ENCODE measurements around the gene SPACA9.

The SPACA9 gene

GRCh38 chr9:132864277-132864676, 14.4 kb upstream of the SPACA9 start:
- DNase-seq, result no peak

- DNase-seq, result no peak
Observed at GRCh38 chr9:132864691-132865090, 14.0 kb upstream of the SPACA9 start.

- DNase-seq, result no peak
Observed at GRCh38 chr9:132866898-132867297, 11.8 kb upstream of the SPACA9 start.

GRCh38 chr9:132869266-132869665, 9.4 kb upstream of the SPACA9 start:
- no peak for DNase-seq

- DNase-seq, result no peak
Observed at GRCh38 chr9:132873403-132873802, 5.3 kb upstream of the SPACA9 start.

- no peak for DNase-seq
Observed at GRCh38 chr9:132875159-132875558, 3.5 kb upstream of the SPACA9 start.

- no peak for DNase-seq
Observed at GRCh38 chr9:132876849-132877248, 1.8 kb upstream of the SPACA9 start.

- no peak for DNase-seq
Observed at GRCh38 chr9:132877458-132877823, 1.3 kb upstream of the SPACA9 start.

- DNase-seq, result no peak
Observed at GRCh38 chr9:132877824-132878694, 639 bp upstream of the SPACA9 start, which contains the start of gene AK8. Gene AK8 (minus strand): TSS chr9:132878284. CDS start chr9:132878255, 29 bp downstream.

- no peak for DNase-seq
Observed at GRCh38 chr9:132879457-132880323, 992 bp downstream of the SPACA9 start.

GRCh38 chr9:132880324-132880661, 1.6 kb downstream of the SPACA9 start:
- no peak for DNase-seq

GRCh38 chr9:132881826-132882225, 3.1 kb downstream of the SPACA9 start:
- no peak for DNase-seq

GRCh38 chr9:132882616-132883015, 3.9 kb downstream of the SPACA9 start:
- no peak for DNase-seq

- DNase-seq, result no peak
Observed at GRCh38 chr9:132883349-132884294, 4.9 kb downstream of the SPACA9 start.

- no peak for DNase-seq
Observed at GRCh38 chr9:132885720-132886333, 7.1 kb downstream of the SPACA9 start.

GRCh38 chr9:132886334-132886725, 7.6 kb downstream of the SPACA9 start:
- DNase-seq, result no peak

GRCh38 chr9:132887181-132888120, 8.8 kb downstream of the SPACA9 start:
- DNase-seq, result no peak

GRCh38 chr9:132888151-132888550, 9.5 kb downstream of the SPACA9 start:
- no peak for DNase-seq

- DNase-seq, result no peak
Observed at GRCh38 chr9:132892400-132892799, 13.7 kb downstream of the SPACA9 start.

- DNase-seq, result no peak
Observed at GRCh38 chr9:132894346-132894745, 15.6 kb downstream of the SPACA9 start.

Measured in amniotic stem cell (primary cell).